Thoracic aorta (tissue), 2 donors: ENCODE data around the gene DCN. TPM values are rescaled to one million over a fixed set of nuclear protein-coding genes. Genes with fewer than 3 reads are reported as not detected.

ENCODE experiments used
- ATAC-seq: fragments of 150-250 bp; one replicate; pipeline ENCODE4 v1.8.0; 2017; ENCODE audit warnings: low read depth; ENCODE audit not compliant: insufficient number of reproducible peaks, low FRiP score
- DNase-seq: peaks from one replicate; pipeline ENCODE4 v3.0.0-alpha.2; 2020; ENCODE audit warnings: low spot score
- H3K27ac ChIP-seq, 2 donors: fragments of 200-600 bp; sonication (generic); 1 replicate in 1 of 2; 2 replicates in 1 of 2; pipeline ENCODE4 v1.5.1; 2016; ENCODE audit warnings: mild to moderate bottlenecking in 2 of 2, moderate library complexity in 2 of 2
- H3K27me3 ChIP-seq: fragments of 200-600 bp; sonication (generic); replicated peaks from 2 replicates; pipeline ENCODE4 v1.6.0; 2016; ENCODE audit warnings: mild to moderate bottlenecking; ENCODE audit not compliant: insufficient read depth
- H3K36me3 ChIP-seq: fragments of 200-600 bp; sonication (generic); one replicate; pipeline ENCODE4 v1.5.1; 2016
- H3K4me1 ChIP-seq, 2 donors: fragments of 200-600 bp; sonication (generic); 1 replicate in 1 of 2; 2 replicates in 1 of 2; pipeline versions ENCODE4 v1.5.1 to v1.6.0; 2016; ENCODE audit warnings: low read depth in 2 of 2, mild to moderate bottlenecking in 1 of 2; ENCODE audit not compliant: control insufficient read depth in 1 of 2
- H3K4me3 ChIP-seq: fragments of 200-600 bp; sonication (generic); 2 replicates; pipeline ENCODE4 v1.5.1; 2016; ENCODE audit warnings: mild to moderate bottlenecking
- H3K9me3 ChIP-seq: fragments of 200-600 bp; sonication (generic); 2 replicates; pipeline ENCODE4 v1.5.1; 2016
- CTCF ChIP-seq: fragments of 200-600 bp; sonication (generic); IDR thresholded peaks from one replicate; pipeline ENCODE4 v1.5.1; 2019; ENCODE audit warnings: antibody characterized with exemption
- total RNA-seq, 2 donors: library from RNA; depleted of rRNA; stranded (reverse); fragments of >200 nt; gene quantifications; one replicate each; pipeline versions ENCODE4 v1.1.0 to v1.2.3, GENCODE V29; 2016

Gene DCN
- total RNA-seq, 2 donors from 2014 or later, result 869 to 1,972 TPM

GRCh38 chr12:91177381-91177780 lies 5.2 kb downstream of the DCN start:
- Histone ChIP-seq H3K36me3 (no peaks in the 10 kb centered on the region), H3K4me1 (no peaks in the 10 kb centered on the region), H3K27ac (no peak overlapping the region), H3K27me3 (no peaks in the 10 kb centered on the region), H3K4me3 (no peak overlapping the region), H3K9me3 (no peaks in the 10 kb centered on the region)
- DNase-seq (no peak), ATAC-seq (no peak)
- TF ChIP-seq CTCF, result no peak

DNA sequence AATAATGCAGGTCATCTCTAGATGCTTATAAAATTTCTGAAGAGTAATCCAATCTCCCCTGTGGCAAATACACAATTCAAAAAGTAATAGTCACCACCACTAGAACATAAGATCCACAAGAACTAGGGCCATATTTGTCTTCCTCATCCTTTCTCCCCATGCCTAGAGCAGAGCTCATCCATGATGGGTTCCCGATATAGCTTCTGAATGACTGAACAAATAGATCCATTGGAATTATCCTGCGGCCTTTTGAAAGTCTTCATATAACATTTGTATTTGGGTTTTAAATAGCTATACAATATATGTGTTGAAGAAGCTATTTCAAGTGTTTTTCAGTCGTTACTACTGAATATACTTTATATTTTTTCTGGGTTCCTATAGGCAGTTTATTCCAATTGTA lies 5.7 kb downstream of the DCN start:
- TF ChIP-seq CTCF, result no peak
- ATAC-seq, result no peak
- Histone ChIP-seq H3K27ac (no peak overlapping the region), H3K27me3 (no peaks in the 10 kb centered on the region), H3K4me3 (no peak overlapping the region), H3K9me3 (no peaks in the 10 kb centered on the region), H3K4me1 (no peaks in the 10 kb centered on the region), H3K36me3 (no peaks in the 10 kb centered on the region)
- no peak for DNase-seq

- DNase-seq (no peak), ATAC-seq (no peak)
- no peak overlapping the region for H3K27ac ChIP-seq
- no peaks in the 10 kb centered on the region for H3K36me3 ChIP-seq
- no peaks in the 10 kb centered on the region for H3K4me1 ChIP-seq
- no peak overlapping the region for H3K4me3 ChIP-seq
- no peaks in the 10 kb centered on the region for H3K27me3 ChIP-seq
- H3K9me3 ChIP-seq, result no peaks in the 10 kb centered on the region
- no peak for TF ChIP-seq CTCF
Measured at GRCh38 chr12:91176358-91176757, 6.3 kb downstream of the DCN start.

DNA sequence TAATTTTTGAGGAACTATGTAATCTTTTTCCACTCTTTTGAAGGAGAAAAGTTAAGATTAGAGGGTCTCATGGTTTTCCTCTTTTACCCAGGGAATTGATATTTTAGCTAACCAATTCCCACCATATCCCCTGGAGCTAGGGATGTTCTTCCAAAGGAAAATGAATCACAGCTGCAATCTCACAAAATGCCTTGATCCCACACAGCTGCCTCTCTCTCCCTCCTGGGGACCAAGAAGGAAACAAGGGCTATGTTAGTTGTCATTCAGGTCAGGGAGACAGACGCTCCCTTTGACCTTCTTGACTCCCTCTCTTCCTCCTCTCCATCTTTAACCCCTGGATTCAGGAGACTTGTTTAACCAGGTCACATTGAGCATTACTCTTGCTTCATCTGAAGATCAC lies 9.5 kb downstream of the DCN start:
- DNase-seq (no peak), ATAC-seq (no peak)

DNA sequence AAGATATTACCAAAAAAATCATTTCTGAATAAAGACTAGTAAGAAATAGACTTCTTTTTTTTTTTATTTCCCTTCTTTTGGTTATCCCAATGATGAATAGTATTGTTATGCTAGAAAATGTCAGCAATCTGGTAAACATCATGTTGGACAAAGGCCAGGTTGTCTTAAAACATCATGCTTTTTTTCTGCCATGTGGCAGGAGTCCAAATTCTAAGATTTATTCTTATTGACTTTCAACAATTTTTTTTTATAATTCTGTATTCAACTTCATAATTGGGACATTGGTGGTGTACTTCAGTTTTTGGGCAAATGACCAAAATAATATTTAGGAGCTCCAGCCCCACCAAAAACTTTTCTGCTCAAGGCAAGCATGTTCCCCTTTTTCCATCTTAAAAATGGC lies 10.5 kb downstream of the DCN start:
- Histone ChIP-seq H3K27me3 (no peaks in the 10 kb centered on the region), H3K36me3 (no peaks in the 10 kb centered on the region), H3K27ac (no peak overlapping the region), H3K4me3 (no peak overlapping the region), H3K4me1 (no peaks in the 10 kb centered on the region), H3K9me3 (no peaks in the 10 kb centered on the region)
- DNase-seq (no peak), ATAC-seq (no peak)
- TF ChIP-seq CTCF, result no peak

More for the DNA sequence above, 9.5 kb downstream of the DCN start:
- no peak for TF ChIP-seq CTCF
- H3K4me1 ChIP-seq, result no peaks in the 10 kb centered on the region
- H3K27me3 ChIP-seq, result no peaks in the 10 kb centered on the region
- no peak overlapping the region for H3K27ac ChIP-seq
- no peak overlapping the region for H3K4me3 ChIP-seq
- no peaks in the 10 kb centered on the region for H3K36me3 ChIP-seq
- H3K9me3 ChIP-seq, result no peaks in the 10 kb centered on the region
